ENCODE data around the gene POU3F3.

The POU3F3 gene

GRCh38 chr2:104862058-104862941, 8.4 kb downstream of the POU3F3 start:
- DNase-seq, result no peak

- DNase-seq, result no peak
These were observed 9.2 kb downstream of the POU3F3 start for GRCh38 chr2:104863146-104863467.

GRCh38 chr2:104863468-104864279, 9.8 kb downstream of the POU3F3 start:
- no peak for DNase-seq

- DNase-seq, result no peak
These were observed 10.6 kb downstream of the POU3F3 start for GRCh38 chr2:104864280-104865095.

GRCh38 chr2:104865096-104865470, 11.2 kb downstream of the POU3F3 start:
- DNase-seq, result no peak

GRCh38 chr2:104866122-104866864, 12.4 kb downstream of the POU3F3 start:
- no peak for DNase-seq

GRCh38 chr2:104866883-104867812, 13.2 kb downstream of the POU3F3 start:
- DNase-seq, result no peak

GRCh38 chr2:104867813-104868504, 14.0 kb downstream of the POU3F3 start:
- DNase-seq, result no peak

GRCh38 chr2:104868505-104868866, 14.6 kb downstream of the POU3F3 start:
- no peak for DNase-seq

- no peak for DNase-seq
These were observed 16.4 kb downstream of the POU3F3 start for GRCh38 chr2:104870100-104870975.

- DNase-seq, result no peak
These were observed 17.7 kb downstream of the POU3F3 start for GRCh38 chr2:104871649-104871971.

GRCh38 chr2:104871972-104872865, 18.3 kb downstream of the POU3F3 start:
- no peak for DNase-seq

- no peak for DNase-seq
These were observed 19.2 kb downstream of the POU3F3 start for GRCh38 chr2:104872866-104873688.

GRCh38 chr2:104873689-104874054, 19.8 kb downstream of the POU3F3 start:
- no peak for DNase-seq

GRCh38 chr2:104874230-104874629, 20.3 kb downstream of the POU3F3 start:
- DNase-seq, result no peak

- no peak for DNase-seq
These were observed 21.3 kb downstream of the POU3F3 start for GRCh38 chr2:104875262-104875661.

- no peak for DNase-seq
These were observed 23.0 kb downstream of the POU3F3 start for GRCh38 chr2:104876606-104877570.
